Duodenal mucosa (tissue), 2 donors: ENCODE data around the gene TANK.
A peak's percentile ranks its signal among the peaks of the same experiment; 100 is the strongest.
"Not testable (repeated sequence)": the region's sequence is repeated elsewhere in the genome, so short reads cannot be mapped to it uniquely, and the experiment has no call there.

Experiments
- H3K27ac ChIP-seq: one replicate; pipeline ENCODE4 v1.7.0; 2013; ENCODE audit warnings: low read depth, low read length
- H3K27me3 ChIP-seq, 2 donors: one replicate each; pipeline ENCODE4 v1.7.0; 2013; ENCODE audit warnings: low read length in 2 of 2, control low read depth in 1 of 2; ENCODE audit not compliant: insufficient read depth in 2 of 2, control insufficient read depth in 1 of 2
- H3K36me3 ChIP-seq, 2 donors: one replicate each; pipeline ENCODE4 v1.7.0; 2013; ENCODE audit warnings: low read length in 2 of 2, control low read depth in 1 of 2; ENCODE audit not compliant: insufficient read depth in 2 of 2, control insufficient read depth in 1 of 2
- H3K4me1 ChIP-seq, 2 donors: one replicate each; pipeline ENCODE4 v1.7.0; 2013; ENCODE audit warnings: low read length in 2 of 2, control low read depth in 1 of 2; ENCODE audit not compliant: insufficient read depth in 2 of 2, control insufficient read depth in 1 of 2
- H3K4me3 ChIP-seq, 2 donors: one replicate each; pipeline ENCODE4 v1.7.0; 2013; ENCODE audit warnings: low read length in 2 of 2, low read depth in 1 of 2
- H3K9ac ChIP-seq, 2 donors: one replicate each; pipeline ENCODE4 v1.7.0; 2013; ENCODE audit warnings: low read length in 2 of 2, low read depth in 1 of 2
- H3K9me3 ChIP-seq, 2 donors: one replicate each; pipeline ENCODE4 v1.7.0; 2013; ENCODE audit warnings: low read length in 2 of 2, control low read depth in 1 of 2; ENCODE audit not compliant: control insufficient read depth in 1 of 2

The TANK gene

DNA sequence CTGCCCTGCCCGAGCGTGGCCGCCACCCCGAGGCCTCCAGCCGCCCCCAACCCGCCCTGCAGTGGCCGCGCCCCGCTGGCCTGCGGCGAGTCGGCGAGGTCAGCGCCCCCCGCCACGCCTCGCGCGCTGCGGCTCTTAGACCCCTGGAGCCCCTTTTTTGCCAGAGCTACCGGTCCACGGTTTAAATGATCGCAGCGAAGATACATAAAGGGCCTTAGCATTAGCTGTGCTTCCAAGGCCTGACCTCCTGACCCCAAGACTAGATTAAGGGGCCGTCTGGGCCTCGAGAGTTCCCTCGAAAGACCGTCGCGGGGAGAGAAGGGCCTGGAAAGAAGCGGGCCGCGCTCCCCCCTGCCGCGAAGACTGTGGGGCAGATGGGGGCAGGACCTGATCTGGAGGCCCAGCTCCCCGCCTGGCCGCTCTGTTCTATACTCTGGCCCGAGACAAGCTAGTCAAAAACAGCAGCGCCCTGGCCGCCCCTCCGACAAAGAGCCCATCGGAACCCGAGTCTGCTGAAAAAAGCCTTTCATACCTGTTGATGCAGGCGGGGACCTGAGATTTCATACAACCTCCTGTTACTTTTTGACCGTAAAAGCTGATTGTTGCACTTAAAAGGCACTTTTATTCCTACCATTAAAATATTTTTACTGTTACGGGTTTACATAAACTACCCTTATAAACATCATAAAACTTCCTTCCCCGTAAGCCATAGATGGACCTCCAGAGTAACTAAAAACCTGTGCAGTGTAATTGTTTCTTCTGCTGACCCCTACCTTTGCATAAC lies 79.3 kb downstream of the TANK start:
- no peaks in the 10 kb centered on the region for H3K9me3 ChIP-seq
- no peaks in the 10 kb centered on the region for H3K36me3 ChIP-seq
- peak overlapping the region in 1 of 2 donors; percentile 85 for H3K4me3 ChIP-seq
- H3K27ac ChIP-seq = no peak overlapping the region
- H3K9ac ChIP-seq = no peak overlapping the region
- H3K4me1 ChIP-seq = peaks cover 11 to 20% of the 10 kb centered on the region in 2 donors
- H3K27me3 ChIP-seq = no peaks in the 10 kb centered on the region

- Histone ChIP-seq H3K4me1 (peaks cover 21 to 24% of the 10 kb centered on the region in 2 donors), H3K27me3 (no peaks in the 10 kb centered on the region), H3K4me3 (no peak overlapping the region), H3K36me3 (no peaks in the 10 kb centered on the region), H3K27ac (no peak overlapping the region), H3K9ac (no peak overlapping the region), H3K9me3 (no peaks in the 10 kb centered on the region)
These were observed 81.7 kb downstream of the TANK start for GRCh38 chr2:161241894-161242293.

DNA sequence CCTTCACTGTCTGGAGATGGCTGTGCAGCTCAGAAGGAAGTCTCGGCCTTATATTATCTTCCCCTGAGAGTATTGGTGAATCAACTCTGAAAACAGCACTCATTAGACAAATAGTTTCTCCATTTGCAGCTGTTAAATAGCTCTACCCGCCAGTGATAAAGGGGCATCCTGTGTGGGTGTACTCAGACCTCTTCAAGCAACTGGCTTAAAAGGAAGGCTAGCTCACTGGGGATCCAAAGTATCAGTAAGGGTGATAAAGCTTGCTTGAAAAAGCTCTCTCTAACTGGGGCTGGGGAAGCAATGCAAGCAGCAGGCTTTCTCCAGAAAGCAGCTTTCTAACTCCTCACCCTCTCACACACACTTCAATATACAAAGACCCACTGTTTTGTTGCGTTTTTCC lies 83.1 kb downstream of the TANK start:
- Histone ChIP-seq H3K27me3 (no peaks in the 10 kb centered on the region), H3K4me3 (no peak overlapping the region), H3K9ac (no peak overlapping the region), H3K27ac (no peak overlapping the region), H3K9me3 (no peaks in the 10 kb centered on the region), H3K4me1 (peaks cover 14 to 15% of the 10 kb centered on the region in 2 donors), H3K36me3 (no peaks in the 10 kb centered on the region)

DNA sequence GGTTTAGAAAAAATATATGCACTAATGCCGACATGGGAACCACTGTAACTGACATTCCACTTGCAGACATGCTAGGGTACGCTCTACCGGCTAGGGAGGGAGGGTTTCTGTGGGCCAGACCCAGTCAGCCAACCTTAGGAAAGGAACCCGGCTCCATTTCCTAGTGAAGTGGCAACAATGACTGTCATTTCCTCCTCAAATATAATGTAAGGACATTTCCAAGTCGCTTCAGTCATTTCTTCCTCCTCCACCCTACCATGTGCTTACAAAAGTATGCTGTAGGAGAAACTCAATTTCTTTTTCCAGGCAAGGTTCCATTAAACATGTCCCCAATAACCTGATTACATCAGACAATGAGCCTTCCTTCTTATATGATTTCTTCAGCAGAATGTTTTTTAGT lies 83.7 kb downstream of the TANK start:
- Histone ChIP-seq H3K27ac (no peak overlapping the region), H3K4me1 (peaks cover 12 to 15% of the 10 kb centered on the region in 2 donors), H3K9ac (peak overlapping the region in 1 of 2 donors; percentile 73), H3K4me3 (peak overlapping the region; percentile 73 to 76), H3K9me3 (no peaks in the 10 kb centered on the region), H3K36me3 (no peaks in the 10 kb centered on the region), H3K27me3 (no peaks in the 10 kb centered on the region)

- H3K4me1 ChIP-seq = peaks cover 12 to 15% of the 10 kb centered on the region in 2 donors
- H3K4me3 ChIP-seq = peak overlapping the region; percentile 73 to 76
- H3K36me3 ChIP-seq, H3K27ac ChIP-seq, H3K9me3 ChIP-seq, H3K27me3 ChIP-seq: not testable (repeated sequence)
- peak overlapping the region; percentile 65 to 73 for H3K9ac ChIP-seq
These were observed 84.4 kb downstream of the TANK start for GRCh38 chr2:161244387-161245260.

DNA sequence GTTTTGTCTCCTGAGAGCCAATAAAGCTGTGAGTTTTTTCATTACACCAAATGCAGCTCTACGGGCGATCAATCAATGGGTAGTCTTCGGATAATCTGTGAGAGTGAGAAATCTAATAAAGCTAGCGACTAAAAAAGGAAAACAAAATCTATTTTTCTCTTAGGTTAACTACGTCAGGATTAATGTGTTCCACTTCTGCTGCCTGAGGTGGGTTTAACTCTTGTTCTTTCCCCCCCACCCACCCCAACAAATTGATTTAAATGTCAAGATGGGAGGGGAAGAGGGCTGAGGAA lies 85.0 kb downstream of the TANK start:
- H3K4me1 ChIP-seq = peaks cover 12 to 15% of the 10 kb centered on the region in 2 donors
- H3K27me3 ChIP-seq = no peaks in the 10 kb centered on the region
- H3K4me3 ChIP-seq = peak overlapping the region; percentile 73 to 76
- no peaks in the 10 kb centered on the region for H3K36me3 ChIP-seq
- H3K9me3 ChIP-seq = no peaks in the 10 kb centered on the region
- peak overlapping the region in 1 of 2 donors; percentile 52 for H3K9ac ChIP-seq
- H3K27ac ChIP-seq = no peak overlapping the region

GRCh38 chr2:161245671-161246070 lies 85.4 kb downstream of the TANK start:
- H3K27ac ChIP-seq = no peak overlapping the region
- no peaks in the 10 kb centered on the region for H3K36me3 ChIP-seq
- peak overlapping the region; percentile 31 to 73 for H3K4me3 ChIP-seq
- no peak overlapping the region for H3K9ac ChIP-seq
- H3K27me3 ChIP-seq = no peaks in the 10 kb centered on the region
- no peaks in the 10 kb centered on the region for H3K9me3 ChIP-seq
- H3K4me1 ChIP-seq = peaks cover 12 to 15% of the 10 kb centered on the region in 2 donors

GRCh38 chr2:161246281-161246680 lies 86.1 kb downstream of the TANK start:
- H3K27ac ChIP-seq = no peak overlapping the region
- H3K9me3 ChIP-seq = no peaks in the 10 kb centered on the region
- peak overlapping the region in 1 of 2 donors; percentile 24 for H3K4me3 ChIP-seq
- peaks cover 12 to 15% of the 10 kb centered on the region in 2 donors for H3K4me1 ChIP-seq
- no peaks in the 10 kb centered on the region for H3K36me3 ChIP-seq
- H3K27me3 ChIP-seq = no peaks in the 10 kb centered on the region
- no peak overlapping the region for H3K9ac ChIP-seq

GRCh38 chr2:161250864-161251436 lies 90.7 kb downstream of the TANK start:
- Histone ChIP-seq H3K27ac (no peak overlapping the region), H3K36me3 (no peaks in the 10 kb centered on the region), H3K9ac (no peak overlapping the region), H3K4me1 (peaks cover 3 to 4% of the 10 kb centered on the region in 2 donors), H3K9me3 (no peaks in the 10 kb centered on the region), H3K27me3 (no peaks in the 10 kb centered on the region), H3K4me3 (no peak overlapping the region)
